ENCODE data around the gene MEST.

GRCh38 chr7:130491841-130492522 lies at the start of gene MEST:
- TF ChIP-seq CTCF (IDR thresholded peaks at IDR 0.05): no peak
- no peak for TF ChIP-seq POLR2AphosphoS5 (IDR thresholded peaks at IDR 0.05)
